ENCODE results near the gene C22orf23. TPM values are rescaled to one million over a fixed set of nuclear protein-coding genes. Genes with fewer than 3 reads are reported as not detected.

The C22orf23 gene
- total RNA-seq, 4 donors from 2014 or later: 0.59 to 1.7 (median 0.73) TPM

GRCh38 chr22:37933711-37934376, 19.6 kb downstream of the C22orf23 start:
- TF ChIP-seq CTCF (IDR thresholded peaks at IDR 0.05) (peak; percentile 84 to 99 (median 96)), POLR2A (IDR thresholded peaks at IDR 0.05) (no peak)
- H3K36me3 ChIP-seq: peaks cover 19 to 20% of the 10 kb centered on the region in 2 donors
- intact Hi-C loops (cut with DNase I): loop anchor here (10.0 kb wide), 1 partner anchor 119 kb away; no protein-coding TSS in a partner anchor
- peak overlapping the region; percentile 47 to 66 (median 65) for H3K27ac ChIP-seq
- peaks cover 17 to 37% of the 10 kb centered on the region in 2 donors for H3K4me1 ChIP-seq
- H3K4me3 ChIP-seq (replicated peaks in 1 of 3): no peak overlapping the region
- 8 to 21% methylated on average over 2 to 13 of the region's 13 CpGs for WGBS, 2 donors
- H3K9me3 ChIP-seq: no peaks in the 10 kb centered on the region
- DNase-seq: peak; percentile 92
- H3K27me3 ChIP-seq: no peaks in the 10 kb centered on the region

- H3K4me1 ChIP-seq: peaks cover 17 to 37% of the 10 kb centered on the region in 2 donors
- WGBS, 2 donors: 64 to 71% methylated on average over 12 to 21 of the region's 21 CpGs
- peak; percentile 97 for DNase-seq
- TF ChIP-seq POLR2A (IDR thresholded peaks at IDR 0.05): no peak
- no peak for TF ChIP-seq CTCF (IDR thresholded peaks at IDR 0.05)
- no peaks in the 10 kb centered on the region for H3K27me3 ChIP-seq
- H3K9me3 ChIP-seq: no peaks in the 10 kb centered on the region
- H3K4me3 ChIP-seq (replicated peaks in 1 of 3): no peak overlapping the region
- H3K27ac ChIP-seq: peak overlapping the region; percentile 10 to 65 (median 56)
- peaks cover 18 to 20% of the 10 kb centered on the region in 2 donors for H3K36me3 ChIP-seq
- intact Hi-C loops (cut with DNase I): loop anchor here (10.0 kb wide), 1 partner anchor 118 kb away; no protein-coding TSS in a partner anchor
These were observed 20.4 kb downstream of the C22orf23 start for GRCh38 chr22:37932821-37933578.

- no peak for TF ChIP-seq CTCF (IDR thresholded peaks at IDR 0.05)
- no peak for TF ChIP-seq POLR2A (IDR thresholded peaks at IDR 0.05)
- H3K27ac ChIP-seq: peak overlapping the region in 2 of 3 donors; percentile 10 to 42
- no peak overlapping the region for H3K4me3 ChIP-seq (replicated peaks in 1 of 3)
- H3K36me3 ChIP-seq: peaks cover 18 to 19% of the 10 kb centered on the region in 2 donors
- H3K4me1 ChIP-seq: peaks cover 17 to 37% of the 10 kb centered on the region in 2 donors
- peak in 1 of 2 donors; percentile 10 for DNase-seq
- H3K9me3 ChIP-seq: no peaks in the 10 kb centered on the region
- 92 to 100% methylated on average over 7 to 9 of the region's 10 CpGs for WGBS, 2 donors
- intact Hi-C loops (cut with DNase I): loop anchor here (10.0 kb wide), 1 partner anchor 118 kb away; no protein-coding TSS in a partner anchor
- no peaks in the 10 kb centered on the region for H3K27me3 ChIP-seq
These were observed 21.0 kb downstream of the C22orf23 start for GRCh38 chr22:37932401-37932800.

- H3K9me3 ChIP-seq: no peaks in the 10 kb centered on the region
- DNase-seq: no peak
- intact Hi-C loops (cut with DNase I): loop anchor here (10.0 kb wide), 1 partner anchor 117 kb away; no protein-coding TSS in a partner anchor
- H3K27ac ChIP-seq: no peak overlapping the region
- H3K4me1 ChIP-seq: peaks cover 17 to 37% of the 10 kb centered on the region in 2 donors
- no peak for TF ChIP-seq CTCF (IDR thresholded peaks at IDR 0.05)
- TF ChIP-seq POLR2A (IDR thresholded peaks at IDR 0.05): no peak
- WGBS, 2 donors: 86 to 92% methylated on average over 6 of the region's 6 CpGs
- H3K27me3 ChIP-seq: no peaks in the 10 kb centered on the region
- H3K36me3 ChIP-seq: peaks cover 15 to 21% of the 10 kb centered on the region in 2 donors
- H3K4me3 ChIP-seq (replicated peaks in 1 of 3): no peak overlapping the region
These were observed 21.5 kb downstream of the C22orf23 start for GRCh38 chr22:37931893-37932389.
